ELF-1 (cell line): ENCODE measurements around the gene FMN1.
"Not testable (repeated sequence)": the region's sequence is repeated elsewhere in the genome, so short reads cannot be mapped to it uniquely, and the experiment has no call there.

Experiments
- DNase-seq: peaks from one replicate; pipeline ENCODE4 v3.0.0-alpha.2; 2016; ENCODE audit warnings: low read depth, low spot score

Gene FMN1

DNA sequence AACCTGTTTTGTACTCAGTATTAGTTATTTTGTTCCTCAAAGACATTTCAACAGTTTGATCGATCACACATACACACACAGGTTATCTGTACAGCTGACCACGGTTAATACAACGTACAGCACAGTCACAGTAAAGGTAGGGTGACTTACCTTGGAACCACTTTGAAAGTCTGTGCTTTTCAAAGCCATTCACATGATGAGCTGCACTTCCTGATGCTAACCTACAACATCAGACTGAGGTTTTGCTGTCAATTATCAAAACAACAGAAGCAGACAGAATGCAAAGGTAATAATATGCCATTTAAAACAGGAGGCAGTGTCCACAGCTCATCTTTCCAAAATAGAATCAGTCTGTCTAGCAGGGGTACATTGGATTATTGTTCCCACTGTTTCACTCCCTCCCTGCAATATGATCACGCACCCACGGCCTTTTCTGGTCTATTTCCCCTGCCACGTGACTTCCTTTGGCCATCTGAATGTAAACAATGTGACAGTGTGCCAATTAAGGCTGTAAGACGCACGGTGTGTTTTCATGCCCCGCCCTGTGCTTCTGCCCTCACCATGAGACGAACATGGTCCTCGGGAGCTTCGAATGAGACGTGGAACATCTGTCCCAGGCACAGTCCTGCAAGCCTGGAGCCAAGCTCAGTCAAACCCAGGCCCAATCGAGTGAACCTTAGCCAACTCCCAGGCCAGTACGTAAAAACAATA, 102.4 kb downstream of the FMN1 start:
- no peak for DNase-seq

DNA sequence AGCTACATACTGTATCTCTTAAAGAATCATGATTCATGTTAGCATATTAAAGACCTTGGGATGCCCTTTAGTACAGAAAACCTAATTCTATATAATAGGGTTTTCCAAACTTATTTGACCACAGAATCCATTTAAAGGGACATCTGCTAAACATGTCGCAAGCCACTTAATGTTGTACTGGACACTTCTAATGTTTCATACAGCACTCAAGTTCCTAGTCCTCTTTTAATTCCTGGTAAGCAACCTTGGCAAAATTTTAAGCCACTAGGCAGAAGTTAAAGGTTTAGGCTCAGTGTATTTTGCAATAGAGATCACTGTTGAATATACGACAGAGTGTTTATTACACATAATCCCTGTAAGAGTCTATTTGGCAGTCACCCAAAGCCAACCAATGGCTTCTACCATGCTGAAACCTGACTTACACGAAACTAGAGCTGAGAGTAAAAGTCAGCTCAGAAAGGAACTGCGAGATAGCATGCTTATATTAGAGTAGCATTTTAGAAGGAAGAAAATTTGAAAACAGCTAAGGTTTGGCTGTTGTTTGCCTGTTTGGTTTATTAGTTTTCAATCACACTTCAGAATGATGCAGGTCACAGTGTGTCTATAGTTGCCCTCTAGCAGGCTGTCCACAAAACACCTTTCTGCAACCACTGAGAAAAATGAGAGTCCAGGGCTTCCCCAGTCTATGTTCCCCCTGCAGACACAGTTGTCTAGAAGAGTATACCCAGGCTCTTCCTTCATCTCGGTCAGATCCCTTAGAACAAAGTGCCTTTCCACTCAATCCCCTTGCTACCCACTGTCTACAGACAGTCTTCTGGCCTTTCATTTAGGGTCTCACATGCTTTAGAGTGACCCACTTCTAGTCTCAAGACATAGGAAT, 104.4 kb downstream of the FMN1 start:
- DNase-seq, result no peak

DNA sequence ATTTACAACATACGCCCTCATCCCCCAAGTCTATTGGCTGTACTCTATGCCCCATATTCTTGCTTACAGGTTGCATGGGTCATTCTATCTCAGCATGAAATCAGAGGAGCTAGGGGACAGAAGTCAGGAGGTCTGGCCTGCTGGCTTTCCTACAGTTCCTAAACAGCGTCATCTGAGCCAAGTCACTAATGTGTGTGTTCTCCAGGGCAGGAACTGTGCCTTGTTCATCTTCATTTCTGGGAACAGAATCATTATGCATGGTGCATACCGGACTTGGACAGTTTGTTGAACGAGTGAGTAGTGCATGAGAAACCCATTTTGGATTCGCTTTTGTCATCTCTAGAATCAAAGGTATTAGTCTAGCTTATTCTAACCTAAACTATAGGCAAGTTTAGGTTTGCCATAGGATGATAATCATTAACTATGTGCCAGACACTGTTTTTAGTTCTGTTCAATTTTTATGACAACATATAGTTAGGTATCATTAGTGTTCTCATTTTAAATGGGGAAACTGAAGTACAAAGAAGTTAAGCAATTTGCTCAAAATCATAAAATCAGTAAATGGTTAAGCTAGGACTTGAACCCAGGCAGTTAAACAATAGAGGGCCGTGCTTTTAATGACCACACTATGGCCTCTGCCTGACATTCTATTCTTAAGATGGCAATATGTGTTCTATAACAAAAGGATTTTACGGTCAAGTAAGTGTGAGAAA, 105.2 kb downstream of the FMN1 start:
- no peak for DNase-seq

DNA sequence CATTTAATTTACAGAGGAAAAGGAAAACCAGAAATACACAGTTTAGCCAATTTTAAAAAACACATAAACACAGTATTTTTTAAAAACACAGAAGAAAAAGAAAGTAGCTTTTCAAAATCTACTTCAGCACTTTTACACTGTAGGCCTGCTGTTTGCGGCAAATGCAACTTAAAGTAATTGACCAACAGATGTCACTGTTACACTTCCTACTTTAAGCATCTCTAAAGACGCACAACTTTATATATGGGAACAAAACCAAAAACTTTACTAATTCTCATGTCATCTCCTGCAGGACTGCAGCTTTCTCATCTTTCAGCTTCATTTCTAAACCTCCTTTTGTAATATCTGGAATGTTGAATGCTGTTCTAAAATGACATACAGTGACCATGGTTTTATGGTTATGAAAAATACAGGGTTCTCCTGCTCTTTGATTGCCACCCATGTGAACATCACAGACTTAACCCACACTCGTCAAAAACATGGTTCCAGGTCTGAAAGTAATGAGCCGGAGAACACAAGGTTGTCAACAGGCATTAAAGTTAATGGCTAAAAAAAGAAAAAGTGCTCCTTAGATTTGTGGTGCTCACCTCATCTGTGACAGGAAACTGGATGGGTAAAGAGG, 107.9 kb downstream of the FMN1 start:
- DNase-seq, result no peak

DNA sequence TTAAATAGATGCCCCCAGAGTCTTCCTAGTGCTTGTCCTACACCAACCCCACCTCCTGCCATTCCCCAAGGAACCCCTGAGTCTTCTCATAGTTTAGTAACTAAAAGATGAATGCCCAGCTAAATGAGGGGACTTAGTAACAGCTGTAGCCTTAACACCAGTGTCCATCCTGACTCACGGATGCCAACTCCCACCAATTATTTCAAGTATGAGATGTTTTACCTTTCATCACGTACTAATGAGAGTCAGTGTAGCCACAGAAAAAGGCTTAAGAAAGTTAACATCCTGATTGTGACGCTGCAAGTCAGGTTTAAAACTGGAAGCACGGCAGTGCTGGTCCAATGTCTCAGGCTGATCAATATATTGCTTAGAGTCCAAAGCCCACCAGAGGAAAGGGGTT, 109.9 kb downstream of the FMN1 start:
- no peak for DNase-seq

DNA sequence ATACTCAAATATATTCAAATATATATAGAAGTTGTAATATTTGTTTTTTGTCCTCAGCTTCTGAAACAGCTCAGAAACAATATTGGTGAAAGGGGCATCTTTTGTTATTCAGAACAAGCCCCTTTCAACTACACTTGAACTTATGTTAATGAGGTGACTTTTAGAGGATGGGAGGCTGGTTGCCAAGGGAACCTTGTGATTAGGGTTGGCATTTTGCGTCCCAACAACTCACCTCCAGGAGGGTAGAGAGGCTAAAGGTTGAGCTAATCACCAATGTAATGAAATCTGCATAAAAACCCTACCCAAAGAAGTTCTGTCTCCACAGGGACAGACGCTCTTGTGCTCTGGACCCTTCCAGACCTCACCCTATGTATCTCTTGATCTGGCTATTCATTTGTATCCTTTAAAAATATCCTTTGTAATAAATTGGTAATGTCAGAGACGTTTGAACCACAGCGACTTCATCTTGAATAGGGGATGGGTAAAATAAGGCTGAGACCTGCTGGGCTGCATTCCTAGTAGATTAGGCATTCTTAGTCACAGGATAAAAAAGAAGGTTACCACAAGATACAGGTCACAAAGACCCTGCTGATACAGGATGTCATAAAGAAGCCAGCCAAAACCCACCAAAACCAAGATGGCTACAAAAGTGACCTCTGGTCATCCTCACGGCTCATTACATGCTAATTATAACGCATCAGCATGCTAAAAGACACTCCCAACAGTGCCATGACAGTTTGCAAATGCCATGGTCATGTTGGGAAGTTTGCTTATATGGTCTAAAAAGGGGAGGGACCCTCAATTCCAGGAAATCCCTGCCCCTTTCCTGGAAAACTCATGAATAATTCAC, 111.1 kb downstream of the FMN1 start:
- peak; percentile 48 for DNase-seq

DNA sequence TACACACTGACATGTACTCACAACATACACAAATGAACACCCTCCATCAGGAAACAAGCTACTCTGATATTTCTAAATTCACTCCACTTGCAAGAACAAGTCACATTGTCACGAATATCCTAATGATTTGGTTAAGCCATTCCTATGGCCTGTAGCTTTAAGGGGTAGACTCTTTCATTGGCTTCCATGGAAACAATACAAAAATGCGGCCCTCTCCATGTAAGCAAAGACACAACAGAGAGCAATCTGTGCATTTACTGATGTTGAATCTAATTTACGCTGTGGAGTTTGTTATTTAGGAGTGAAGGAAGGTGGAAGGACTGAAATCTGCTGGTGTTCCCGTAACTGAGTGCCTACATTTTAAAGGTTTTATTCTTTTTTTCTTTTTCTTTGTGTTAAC, 114.5 kb downstream of the FMN1 start:
- DNase-seq, result no peak

DNA sequence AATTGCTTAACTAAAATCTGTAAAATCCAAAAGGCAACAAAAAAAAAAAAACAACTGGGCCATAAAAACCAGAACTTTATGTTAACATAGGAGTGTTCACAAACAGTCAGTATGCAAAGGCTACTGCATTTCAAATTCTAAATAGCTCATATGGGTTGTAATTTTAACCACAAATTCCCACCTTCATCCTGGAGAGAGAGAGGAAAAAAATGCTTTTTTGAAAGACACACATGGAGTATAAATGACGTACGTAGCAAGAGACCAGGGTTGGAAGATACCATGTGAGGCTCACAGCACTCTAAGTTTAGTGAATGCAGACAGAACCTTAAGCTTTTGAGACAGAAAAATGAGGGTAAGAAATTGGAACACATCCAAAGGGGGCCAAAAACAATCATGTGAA, 115.9 kb downstream of the FMN1 start:
- no peak for DNase-seq

DNA sequence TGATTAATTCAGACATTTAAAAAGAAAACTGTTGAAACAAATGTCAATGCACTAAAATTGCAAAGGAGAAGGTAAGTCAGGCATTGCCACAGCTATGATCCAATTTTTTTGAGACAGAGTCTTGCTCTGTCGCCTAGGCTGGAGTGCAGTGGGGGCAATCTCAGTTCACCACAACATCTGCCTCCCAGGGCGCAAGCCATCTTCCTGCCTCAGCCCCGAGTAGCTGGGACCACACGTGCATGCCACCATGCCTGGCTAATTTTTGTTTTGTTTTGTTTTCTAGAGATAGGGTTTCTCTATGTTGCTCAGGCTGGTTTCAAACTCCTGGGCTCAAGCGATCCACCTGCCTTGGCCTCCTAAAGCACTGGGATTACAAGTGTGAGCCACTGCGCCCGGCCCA, 117.6 kb downstream of the FMN1 start:
- DNase-seq, result no peak

DNA sequence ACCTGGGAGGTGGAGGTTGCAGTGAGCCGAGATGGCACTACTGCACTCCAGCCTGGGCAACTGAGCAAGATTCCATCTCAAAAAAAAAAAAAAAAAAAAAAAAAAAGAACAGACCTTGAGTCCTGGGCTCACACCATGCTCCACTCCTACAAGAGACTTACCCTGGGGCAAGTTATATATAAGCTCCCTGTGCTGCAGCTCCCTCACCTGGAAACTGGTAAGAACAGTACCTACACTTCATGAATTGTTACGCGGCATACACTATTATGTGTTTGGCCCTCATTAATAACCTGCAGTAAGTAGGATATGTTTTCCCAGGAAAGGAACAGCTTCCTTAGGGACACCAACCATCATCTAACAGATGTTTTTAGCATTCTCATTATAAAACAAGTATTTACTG, 119.6 kb downstream of the FMN1 start:
- no peak for DNase-seq

DNA sequence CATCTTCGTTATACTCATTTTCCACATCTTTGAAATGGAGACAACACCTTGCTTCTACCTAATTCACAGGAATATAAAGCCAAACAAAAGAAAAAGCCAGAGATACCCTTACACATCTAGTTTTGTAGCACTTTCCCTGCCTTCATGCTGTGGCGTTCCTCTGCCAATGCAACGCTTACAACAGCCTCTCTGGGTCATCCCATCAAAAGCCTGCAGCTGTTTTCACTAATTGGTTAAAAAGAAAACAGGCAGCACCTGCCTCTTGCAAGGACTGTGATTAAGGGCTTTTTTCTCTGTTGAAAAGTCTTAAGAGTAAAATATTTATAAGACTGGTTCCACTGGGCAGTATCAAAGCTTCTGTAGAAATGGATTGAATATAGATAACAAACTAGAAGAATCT, 120.3 kb downstream of the FMN1 start:
- DNase-seq, result no peak

DNA sequence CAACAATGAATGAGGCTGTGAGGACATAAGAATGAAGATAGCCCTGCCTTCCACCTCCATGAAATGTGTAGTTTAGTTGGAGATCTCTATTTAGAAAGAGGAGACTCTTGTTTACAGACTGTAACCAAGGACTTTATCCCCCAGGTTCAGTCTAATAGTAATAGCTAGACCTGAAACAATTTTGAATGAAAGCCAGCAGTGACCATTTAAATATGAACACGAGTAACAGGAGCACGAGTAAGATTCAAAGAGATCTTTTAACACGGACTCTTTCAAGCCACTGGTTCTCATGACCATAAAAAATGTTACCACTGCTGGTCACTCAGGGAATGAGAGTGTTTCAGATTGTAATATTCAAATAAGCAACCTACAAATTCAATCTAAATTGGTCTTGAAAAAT, 123.1 kb downstream of the FMN1 start:
- no peak for DNase-seq

DNA sequence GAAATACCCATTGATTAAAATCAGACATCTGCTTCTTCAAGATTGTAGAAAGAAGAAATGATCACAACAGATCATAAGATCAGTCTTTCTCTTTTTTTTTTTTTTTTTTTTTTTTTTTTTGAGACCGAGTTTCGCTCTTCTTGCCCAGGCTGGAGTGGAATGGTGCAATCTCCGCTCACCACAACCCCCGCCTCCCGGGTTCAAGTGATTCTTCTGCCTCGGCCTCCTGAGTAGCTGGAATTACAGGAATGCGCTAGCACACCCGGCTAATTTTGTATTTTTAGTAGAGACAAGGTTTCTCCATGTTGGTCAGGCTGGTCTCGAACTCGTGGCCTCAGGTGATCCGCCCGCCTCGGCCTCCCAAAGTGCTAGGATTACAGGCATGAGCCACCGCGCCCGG, 124.6 kb downstream of the FMN1 start:
- not testable (repeated sequence) for DNase-seq

DNA sequence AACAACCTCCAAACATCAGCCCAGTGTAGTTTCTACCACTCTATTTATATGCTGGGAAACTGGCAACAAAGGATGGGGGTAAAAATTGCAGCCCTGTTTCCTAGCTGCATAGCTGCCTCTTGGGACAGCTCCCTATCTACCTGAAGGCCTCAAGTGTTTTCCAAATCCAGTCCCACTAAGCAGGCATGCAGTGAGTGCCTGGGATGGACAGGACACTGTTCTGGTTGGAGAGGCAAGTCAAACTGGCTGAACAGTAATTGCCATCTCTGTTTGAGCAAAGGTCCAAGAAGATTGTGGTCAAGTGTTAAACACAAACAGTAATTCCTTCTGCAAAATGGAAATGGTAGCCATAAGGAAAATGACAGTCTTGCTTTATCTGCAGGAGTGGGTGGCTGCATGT, 125.4 kb downstream of the FMN1 start:
- DNase-seq, result peak; percentile 55

DNA sequence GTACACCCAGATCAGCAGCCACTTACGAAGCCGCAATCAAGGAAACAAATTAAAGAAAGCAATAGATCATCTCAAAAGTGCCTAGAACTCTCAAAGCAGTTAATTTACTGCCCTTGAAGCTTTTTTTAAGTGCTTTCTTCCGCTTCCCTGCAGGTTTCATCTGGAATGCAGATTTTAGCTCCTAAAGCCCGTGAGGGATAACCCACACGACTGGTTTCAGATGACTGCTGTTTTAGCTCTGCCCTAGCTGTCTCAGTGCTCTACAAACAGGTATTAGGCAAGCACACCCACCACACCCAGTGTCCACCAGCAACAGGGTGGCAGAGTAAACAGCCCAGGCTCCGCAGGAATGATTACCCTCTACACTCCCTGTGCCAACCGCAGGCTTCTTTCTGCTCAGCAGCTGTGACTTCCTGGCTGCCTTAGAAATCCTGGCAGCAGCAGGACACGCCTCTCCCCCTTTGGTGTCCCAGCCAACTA, 126.0 kb downstream of the FMN1 start:
- DNase-seq, result peak; percentile 81

DNA sequence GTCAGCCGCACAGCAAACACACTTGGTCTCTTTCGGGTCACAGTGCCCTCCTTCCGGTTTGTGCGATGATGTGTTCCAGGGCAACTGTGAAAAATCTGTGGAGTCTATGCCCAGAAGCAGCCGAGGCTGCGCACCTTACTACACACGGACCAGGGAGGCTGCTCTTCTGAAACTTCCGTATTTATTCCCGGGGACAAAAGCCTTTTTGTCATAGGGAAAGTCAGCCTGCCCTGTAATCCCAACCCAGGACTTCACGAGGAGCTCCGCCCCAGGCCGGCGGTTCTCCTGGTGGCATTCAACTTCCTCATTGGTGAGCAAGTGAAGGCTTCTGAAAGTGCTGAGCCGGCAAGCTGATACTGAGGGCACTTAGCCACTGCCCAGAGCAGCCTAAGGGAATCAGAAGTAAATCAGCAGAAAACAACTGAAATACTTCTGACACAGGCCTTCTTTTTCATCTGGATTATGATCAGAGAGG, 126.5 kb downstream of the FMN1 start:
- DNase-seq, result peak; percentile 84

DNA sequence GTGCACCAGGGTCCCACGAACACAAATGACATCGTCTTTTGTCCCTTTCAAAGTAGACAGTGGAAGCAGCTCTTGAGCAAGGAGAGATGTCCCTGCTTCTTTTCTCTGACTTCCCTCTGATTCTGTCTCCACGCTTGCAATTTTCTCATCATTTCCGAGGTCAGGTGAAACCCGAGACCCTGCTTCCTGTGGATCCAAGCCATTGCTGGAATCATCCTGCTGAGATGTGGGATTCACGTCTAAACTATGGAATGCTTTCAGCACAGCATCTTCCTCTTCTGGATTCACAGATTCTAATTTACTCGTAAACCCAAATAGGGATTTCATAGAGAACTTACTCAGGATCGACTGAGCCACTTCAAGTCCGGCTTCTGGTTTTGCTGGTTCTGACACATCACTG, 127.1 kb downstream of the FMN1 start:
- peak; percentile 22 for DNase-seq

DNA sequence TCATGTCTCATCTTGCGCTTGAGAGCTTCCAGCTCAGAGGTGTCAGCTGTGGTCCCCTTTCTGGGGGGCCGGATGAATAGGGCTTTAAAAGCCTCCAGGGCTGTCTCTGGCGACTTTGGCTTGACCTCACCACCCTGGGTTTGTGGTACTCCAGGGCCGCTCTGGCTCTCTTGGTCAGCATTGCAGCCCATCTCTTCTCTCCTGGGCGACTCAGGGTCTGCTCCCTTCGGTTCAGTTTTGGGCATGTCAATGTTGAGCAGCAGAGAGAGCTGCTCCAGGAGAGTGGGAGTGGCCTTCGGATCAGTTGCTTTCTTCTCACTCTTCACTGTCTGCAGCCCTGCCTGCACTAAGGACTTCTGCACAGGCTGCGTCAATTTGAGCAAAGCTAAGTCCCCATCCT, 127.9 kb downstream of the FMN1 start:
- no peak for DNase-seq

DNA sequence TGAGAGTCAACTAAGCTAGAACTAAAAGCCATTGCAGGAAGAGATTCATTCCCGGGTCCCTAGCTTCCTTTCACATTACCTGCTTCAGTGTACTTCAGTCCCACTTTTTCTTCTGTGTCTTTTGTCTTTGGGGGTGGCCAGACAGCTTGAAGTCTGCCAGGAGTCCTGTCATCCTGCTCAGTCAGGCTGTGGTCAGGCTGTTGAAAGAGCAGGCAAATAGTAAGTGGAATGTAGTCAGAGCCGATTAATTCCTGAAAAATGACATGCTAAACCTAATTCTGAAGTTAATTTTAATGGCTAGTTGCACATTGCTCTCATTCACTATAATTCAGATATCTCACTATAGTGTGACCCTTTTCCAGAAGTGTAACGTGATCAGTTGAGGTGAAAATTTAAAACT, 129.6 kb downstream of the FMN1 start:
- DNase-seq, result no peak

DNA sequence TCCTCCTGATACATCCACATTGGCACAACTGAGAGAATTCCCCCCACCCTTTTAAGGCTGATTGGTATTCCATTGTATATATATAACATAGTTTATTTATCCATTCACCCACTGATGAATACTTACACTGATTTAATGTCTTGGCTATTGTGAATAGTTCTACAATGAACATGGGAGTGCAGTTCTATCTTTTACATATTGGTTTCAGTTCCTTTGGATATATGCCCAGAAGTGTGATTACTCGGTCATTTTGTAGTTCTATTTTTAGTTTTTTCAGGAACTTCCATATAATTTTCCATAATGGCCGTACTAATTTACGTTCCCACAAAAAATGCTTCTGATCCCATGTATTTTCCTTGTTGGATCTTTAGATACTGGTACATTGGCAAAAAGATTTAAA, 135.3 kb downstream of the FMN1 start:
- no peak for DNase-seq

DNA sequence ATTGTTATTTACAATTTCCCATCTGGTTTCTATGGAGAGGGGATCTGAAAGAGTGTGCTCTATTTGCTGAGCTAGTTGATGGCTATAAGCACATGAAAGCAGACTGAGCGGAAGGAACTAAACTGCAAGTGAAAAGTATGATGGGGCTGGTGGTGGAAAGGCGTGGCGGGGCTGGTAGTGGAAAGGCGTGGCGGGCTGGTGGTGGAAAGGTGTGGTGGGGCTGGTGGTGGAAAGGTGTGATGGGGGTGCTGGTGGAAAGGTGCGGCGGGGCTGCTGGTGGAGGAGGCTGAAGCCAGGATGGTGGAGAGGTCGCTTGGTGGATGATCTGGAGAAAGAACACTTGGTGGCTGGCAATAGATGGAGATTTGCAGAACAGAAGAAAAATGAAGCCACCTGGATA, 136.7 kb downstream of the FMN1 start:
- DNase-seq, result no peak
